Measurements from ENCODE around the gene SIGLEC9.

The SIGLEC9 gene

DNA sequence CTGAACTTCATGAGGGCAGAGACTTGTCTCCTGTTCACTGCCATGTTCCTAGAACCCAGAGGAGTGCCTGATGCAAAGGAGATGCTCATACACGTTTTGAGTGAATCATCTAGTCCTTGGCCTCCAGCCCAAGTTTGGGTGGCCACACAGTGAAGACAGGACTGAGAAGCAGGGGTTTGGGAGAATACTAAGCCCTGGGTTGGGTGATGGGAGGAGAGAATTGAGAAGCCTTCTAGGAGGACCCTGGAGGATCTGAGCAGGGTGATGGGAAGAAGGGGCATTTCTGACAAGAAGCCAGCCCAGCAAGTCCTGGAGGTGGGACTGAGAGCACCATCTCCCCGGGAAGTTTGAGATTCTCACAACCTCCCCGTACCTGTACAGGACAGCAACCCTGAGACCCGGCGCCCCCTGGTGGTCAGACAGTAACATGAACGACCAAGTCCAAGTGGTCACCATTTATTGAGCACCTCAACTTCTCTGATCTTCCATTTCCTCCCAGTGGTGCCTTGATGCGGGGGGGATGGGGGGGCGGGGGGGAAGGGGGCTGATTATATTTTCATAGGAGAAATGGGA, 27.5 kb upstream of the SIGLEC9 start:
- Histone ChIP-seq H2BK120ac (ENCODE audit: insufficient read depth, low read length, poor library complexity) (no peak overlapping the region), H4K12ac (ENCODE audit: low read depth, low read length) (no peak overlapping the region), H3K36me3 (ENCODE audit: control insufficient read depth in 1 of 2, insufficient read depth in 2 of 2, low read length in 2 of 2) (peaks cover 16% of the 10 kb centered on the region in 2 experiments), H4K91ac (ENCODE audit: low read depth, low read length) (no peak overlapping the region), H3K18ac (ENCODE audit: low read length) (no peak overlapping the region), H3K4me2 (ENCODE audit: low read length) (no peak overlapping the region), H3K79me1 (ENCODE audit: low read length) (no peaks in the 10 kb centered on the region), H2BK5ac (ENCODE audit: low read depth, low read length, poor library complexity) (no peak overlapping the region), H2AFZ (ENCODE audit: insufficient read depth, low read length, poor library complexity) (peak overlapping the region; percentile 14), H2BK12ac (ENCODE audit: low read length) (no peak overlapping the region), H3K79me2 (ENCODE audit: control insufficient read depth, insufficient read depth, low read length, poor library complexity) (no peaks in the 10 kb centered on the region), H3K4me3 (ENCODE audit: low read depth, low read length) (no peak overlapping the region), H3K9ac (ENCODE audit: low read length) (no peak overlapping the region), H3K4me1 (ENCODE audit: control insufficient read depth in 1 of 2, insufficient read depth in 2 of 2, low read length in 2 of 2) (no peaks in the 10 kb centered on the region), H3K14ac (ENCODE audit: low read length) (no peak overlapping the region), H3K9me3 (ENCODE audit: insufficient read depth, low read depth, low read length) (peaks cover 2% of the 10 kb centered on the region), H3K27ac (ENCODE audit: low read depth, low read length) (no peak overlapping the region), H3K23ac (ENCODE audit: low read length) (no peak overlapping the region), H3K27me3 (ENCODE audit: insufficient read depth, low read length) (no peaks in the 10 kb centered on the region), H3K4ac (ENCODE audit: low read depth, low read length) (no peak overlapping the region), H4K8ac (ENCODE audit: low read depth, low read length) (no peak overlapping the region), H2AK5ac (ENCODE audit: low read length) (no peak overlapping the region)
- DNase-seq = peak in 1 of 2 donors; percentile 60
- WGBS (ENCODE audit: extremely low coverage, insufficient coverage, insufficient read length) = no CpG with 5 or more reads among the region's 8 CpGs

DNA sequence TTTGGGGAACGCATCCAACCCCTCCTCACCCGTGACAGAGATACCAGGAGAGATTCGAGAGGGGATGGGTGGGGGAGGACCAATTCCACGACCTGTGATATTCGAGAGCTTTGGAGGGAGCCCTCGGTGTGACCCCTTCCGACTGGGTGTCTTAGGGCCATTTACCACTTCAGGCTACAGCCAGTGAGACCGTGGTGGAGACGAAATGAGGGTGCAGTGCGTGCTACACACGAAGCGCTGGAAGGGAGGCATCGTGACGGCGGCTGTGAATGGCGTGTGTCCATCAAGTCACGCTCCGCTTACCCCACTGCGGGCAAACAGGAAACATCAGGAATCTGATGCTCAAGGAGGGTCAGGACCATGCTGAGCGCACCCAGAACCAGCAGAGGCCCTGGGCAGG, 26.9 kb upstream of the SIGLEC9 start:
- Histone ChIP-seq H3K27me3 (ENCODE audit: insufficient read depth, low read length) (no peaks in the 10 kb centered on the region), H3K14ac (ENCODE audit: low read length) (no peak overlapping the region), H4K8ac (ENCODE audit: low read depth, low read length) (no peak overlapping the region), H2BK12ac (ENCODE audit: low read length) (no peak overlapping the region), H2BK5ac (ENCODE audit: low read depth, low read length, poor library complexity) (no peak overlapping the region), H4K12ac (ENCODE audit: low read depth, low read length) (no peak overlapping the region), H2AFZ (ENCODE audit: insufficient read depth, low read length, poor library complexity) (no peak overlapping the region), H3K4me1 (ENCODE audit: control insufficient read depth in 1 of 2, insufficient read depth in 2 of 2, low read length in 2 of 2) (no peaks in the 10 kb centered on the region), H3K36me3 (ENCODE audit: control insufficient read depth in 1 of 2, insufficient read depth in 2 of 2, low read length in 2 of 2) (peaks cover 20 to 21% of the 10 kb centered on the region in 2 experiments), H3K4me3 (ENCODE audit: low read depth, low read length) (no peak overlapping the region), H3K9me3 (ENCODE audit: insufficient read depth, low read depth, low read length) (peaks cover 2% of the 10 kb centered on the region), H3K27ac (ENCODE audit: low read depth, low read length) (no peak overlapping the region), H4K91ac (ENCODE audit: low read depth, low read length) (no peak overlapping the region), H2AK5ac (ENCODE audit: low read length) (no peak overlapping the region), H3K79me2 (ENCODE audit: control insufficient read depth, insufficient read depth, low read length, poor library complexity) (no peaks in the 10 kb centered on the region), H3K79me1 (ENCODE audit: low read length) (no peaks in the 10 kb centered on the region), H3K4ac (ENCODE audit: low read depth, low read length) (no peak overlapping the region), H3K4me2 (ENCODE audit: low read length) (no peak overlapping the region), H3K23ac (ENCODE audit: low read length) (no peak overlapping the region), H3K9ac (ENCODE audit: low read length) (no peak overlapping the region), H3K18ac (ENCODE audit: low read length) (no peak overlapping the region), H2BK120ac (ENCODE audit: insufficient read depth, low read length, poor library complexity) (no peak overlapping the region)
- no CpG with 5 or more reads among the region's 20 CpGs for WGBS (ENCODE audit: extremely low coverage, insufficient coverage, insufficient read length)
- no peak for DNase-seq

DNA sequence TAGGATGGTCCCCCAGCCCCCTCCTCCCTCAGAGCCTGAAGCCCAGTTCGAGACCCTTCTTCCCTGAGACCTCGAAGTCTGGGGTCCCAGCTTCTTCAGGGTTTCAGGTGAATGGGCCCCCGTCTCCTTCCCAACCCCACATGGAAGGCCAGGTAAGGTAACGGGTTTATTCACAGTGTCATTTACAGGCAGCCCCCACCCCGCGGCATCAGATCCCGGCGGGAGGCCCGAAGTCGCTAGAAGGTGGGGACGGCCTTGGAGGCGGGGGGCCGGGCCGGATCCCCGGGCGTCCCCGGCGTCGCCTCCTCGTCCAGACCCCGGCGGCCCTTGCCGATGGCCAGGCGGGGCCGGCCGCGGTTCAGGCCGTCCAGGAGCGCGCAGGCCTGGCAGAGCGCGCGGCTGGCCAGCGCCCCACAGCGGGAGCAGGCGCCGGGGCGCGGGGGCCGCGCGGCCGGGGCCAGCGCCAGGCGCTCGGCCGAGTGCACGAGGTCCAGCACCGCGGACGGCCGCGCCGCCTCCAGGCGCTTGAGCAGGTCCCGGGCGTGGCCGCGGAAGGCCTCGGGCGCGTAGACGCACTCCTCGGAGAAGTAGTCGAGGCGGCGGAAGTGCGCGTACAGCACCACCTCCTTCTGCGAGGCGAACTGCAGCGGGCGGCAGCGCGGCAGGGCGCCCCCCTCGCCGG, 26.2 kb upstream of the SIGLEC9 start:
- Histone ChIP-seq H2BK5ac (ENCODE audit: low read depth, low read length, poor library complexity) (no peak overlapping the region), H3K79me2 (ENCODE audit: control insufficient read depth, insufficient read depth, low read length, poor library complexity) (no peaks in the 10 kb centered on the region), H4K8ac (ENCODE audit: low read depth, low read length) (no peak overlapping the region), H4K91ac (ENCODE audit: low read depth, low read length) (no peak overlapping the region), H3K18ac (ENCODE audit: low read length) (no peak overlapping the region), H3K4ac (ENCODE audit: low read depth, low read length) (no peak overlapping the region), H2BK120ac (ENCODE audit: insufficient read depth, low read length, poor library complexity) (no peak overlapping the region), H3K4me2 (ENCODE audit: low read length) (no peak overlapping the region), H3K79me1 (ENCODE audit: low read length) (no peaks in the 10 kb centered on the region), H3K9me3 (ENCODE audit: insufficient read depth, low read depth, low read length) (peaks cover 2% of the 10 kb centered on the region), H3K27me3 (ENCODE audit: insufficient read depth, low read length) (no peaks in the 10 kb centered on the region), H2AK5ac (ENCODE audit: low read length) (no peak overlapping the region), H3K23ac (ENCODE audit: low read length) (no peak overlapping the region), H3K14ac (ENCODE audit: low read length) (no peak overlapping the region), H3K4me1 (ENCODE audit: control insufficient read depth in 1 of 2, insufficient read depth in 2 of 2, low read length in 2 of 2) (no peaks in the 10 kb centered on the region), H2AFZ (ENCODE audit: insufficient read depth, low read length, poor library complexity) (no peak overlapping the region), H3K4me3 (ENCODE audit: low read depth, low read length) (no peak overlapping the region), H3K9ac (ENCODE audit: low read length) (no peak overlapping the region), H3K36me3 (ENCODE audit: control insufficient read depth in 1 of 2, insufficient read depth in 2 of 2, low read length in 2 of 2) (peaks cover 20 to 21% of the 10 kb centered on the region in 2 experiments), H2BK12ac (ENCODE audit: low read length) (no peak overlapping the region), H4K12ac (ENCODE audit: low read depth, low read length) (no peak overlapping the region), H3K27ac (ENCODE audit: low read depth, low read length) (no peak overlapping the region)
- WGBS (ENCODE audit: extremely low coverage, insufficient coverage, insufficient read length) = no CpG with 5 or more reads among the region's 78 CpGs
- no peak for DNase-seq

DNA sequence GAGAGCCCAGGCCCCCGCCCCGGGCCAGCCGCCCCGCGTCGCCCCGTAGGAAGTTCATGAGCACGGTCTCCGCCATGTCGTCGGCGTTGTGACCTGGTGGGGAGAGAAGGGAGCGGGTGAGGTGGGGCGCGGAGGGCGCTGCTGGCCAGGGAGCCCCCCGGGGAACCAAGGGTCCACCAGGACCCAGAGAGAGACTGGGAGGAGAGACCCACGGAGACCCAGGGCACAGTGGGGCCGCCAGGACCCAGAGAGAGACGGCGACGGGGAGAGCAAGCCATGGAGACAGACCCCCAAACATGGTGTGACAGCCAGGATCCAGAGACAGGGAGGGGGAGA, 25.7 kb upstream of the SIGLEC9 start:
- no peak overlapping the region for H3K4me2 ChIP-seq (ENCODE audit: low read length)
- no peak overlapping the region for H2BK5ac ChIP-seq (ENCODE audit: low read depth, low read length, poor library complexity)
- no peak overlapping the region for H3K27ac ChIP-seq (ENCODE audit: low read depth, low read length)
- no peak overlapping the region for H3K9ac ChIP-seq (ENCODE audit: low read length)
- no peaks in the 10 kb centered on the region for H3K27me3 ChIP-seq (ENCODE audit: insufficient read depth, low read length)
- no peak overlapping the region for H3K4me3 ChIP-seq (ENCODE audit: low read depth, low read length)
- no CpG with 5 or more reads among the region's 22 CpGs for WGBS (ENCODE audit: extremely low coverage, insufficient coverage, insufficient read length)
- no peak overlapping the region for H4K91ac ChIP-seq (ENCODE audit: low read depth, low read length)
- no peak overlapping the region for H2BK12ac ChIP-seq (ENCODE audit: low read length)
- peaks cover 3% of the 10 kb centered on the region for H3K9me3 ChIP-seq (ENCODE audit: insufficient read depth, low read depth, low read length)
- H3K14ac ChIP-seq (ENCODE audit: low read length) = no peak overlapping the region
- no peak overlapping the region for H3K4ac ChIP-seq (ENCODE audit: low read depth, low read length)
- H4K8ac ChIP-seq (ENCODE audit: low read depth, low read length) = no peak overlapping the region
- H3K36me3 ChIP-seq (ENCODE audit: control insufficient read depth in 1 of 2, insufficient read depth in 2 of 2, low read length in 2 of 2) = peaks cover 24% of the 10 kb centered on the region in 2 experiments
- no peak overlapping the region for H3K23ac ChIP-seq (ENCODE audit: low read length)
- H2BK120ac ChIP-seq (ENCODE audit: insufficient read depth, low read length, poor library complexity) = no peak overlapping the region
- H3K79me2 ChIP-seq (ENCODE audit: control insufficient read depth, insufficient read depth, low read length, poor library complexity) = no peaks in the 10 kb centered on the region
- H3K18ac ChIP-seq (ENCODE audit: low read length) = no peak overlapping the region
- no peak overlapping the region for H2AFZ ChIP-seq (ENCODE audit: insufficient read depth, low read length, poor library complexity)
- no peak overlapping the region for H2AK5ac ChIP-seq (ENCODE audit: low read length)
- no peak for DNase-seq
- H4K12ac ChIP-seq (ENCODE audit: low read depth, low read length) = no peak overlapping the region
- no peaks in the 10 kb centered on the region for H3K4me1 ChIP-seq (ENCODE audit: control insufficient read depth in 1 of 2, insufficient read depth in 2 of 2, low read length in 2 of 2)
- no peaks in the 10 kb centered on the region for H3K79me1 ChIP-seq (ENCODE audit: low read length)

Data from trophoblast cell (in vitro differentiated cells and primary cell).